ENCODE data around the gene GPR173.

The GPR173 gene

GRCh38 chrX:53004811-53005210, 43.8 kb upstream of the GPR173 start:
- ChIA-PET POLR2A (interaction anchor here (2.5 kb wide), 1 partner anchor 9 kb away, joined by 18 read pairs; no protein-coding TSS in a partner anchor), CTCF (interaction anchor here (0.7 to 1.1 kb wide), 2 partner anchors 10 to 167 kb away, joined by 4 read pairs; no protein-coding TSS in a partner anchor)
- DNase-seq (ENCODE audit: extremely low spot score), result no peak
- TF ChIP-seq PKNOX1 (IDR thresholded peaks at IDR 0.05) (no peak), SP1 (IDR thresholded peaks at IDR 0.05) (no peak), FOXM1 (IDR thresholded peaks at IDR 0.05; ENCODE audit: borderline replicate concordance) (no peak), ARNT (IDR thresholded peaks at IDR 0.05) (no peak), LEF1 (IDR thresholded peaks at IDR 0.05; ENCODE audit: borderline replicate concordance) (no peak), FOXA1 (IDR thresholded peaks at IDR 0.05) (no peak), SUZ12 (IDR thresholded peaks at IDR 0.05) (no peak), L3MBTL2 (conservative IDR thresholded peaks at IDR 0.05) (no peak), TARDBP (IDR thresholded peaks at IDR 0.05) (no peak), BHLHE40 (IDR thresholded peaks at IDR 0.05; ENCODE audit: borderline replicate concordance) (no peak), ELF4 (IDR thresholded peaks at IDR 0.05) (no peak), HDGF (IDR thresholded peaks at IDR 0.05; ENCODE audit: borderline replicate concordance) (no peak), CTBP1 (IDR thresholded peaks at IDR 0.05; ENCODE audit: borderline replicate concordance) (no peak), ZNF384 (IDR thresholded peaks at IDR 0.05) (no peak)

- no peak for DNase-seq (ENCODE audit: extremely low spot score)
- ChIA-PET POLR2A (interaction anchor here (2.5 kb wide), 1 partner anchor 10 kb away, joined by 18 read pairs; no protein-coding TSS in a partner anchor), CTCF (interaction anchor here (0.7 kb wide), 1 partner anchor 166 kb away, joined by 4 read pairs; no protein-coding TSS in a partner anchor)
- no peak for TF ChIP-seq FOXK2 (IDR thresholded peaks at IDR 0.05)
- no peak for TF ChIP-seq SP1 (IDR thresholded peaks at IDR 0.05)
- TF ChIP-seq LEF1 (IDR thresholded peaks at IDR 0.05; ENCODE audit: borderline replicate concordance), result no peak
- TF ChIP-seq CTBP1 (IDR thresholded peaks at IDR 0.05; ENCODE audit: borderline replicate concordance), result no peak
- TF ChIP-seq NFRKB (IDR thresholded peaks at IDR 0.05), result no peak
- no peak for TF ChIP-seq FOXA1 (IDR thresholded peaks at IDR 0.05)
- no peak for TF ChIP-seq ARNT (IDR thresholded peaks at IDR 0.05)
- TF ChIP-seq ELF4 (IDR thresholded peaks at IDR 0.05), result no peak
These were observed 43.3 kb upstream of the GPR173 start for GRCh38 chrX:53005327-53005726.

GRCh38 chrX:53009032-53009431, 39.6 kb upstream of the GPR173 start:
- CTCF ChIA-PET, result no interaction called here
- no peak for DNase-seq (ENCODE audit: extremely low spot score)
- POLR2A ChIA-PET, result no interaction called here
- TF ChIP-seq PKNOX1 (IDR thresholded peaks at IDR 0.05) (no peak), SP1 (IDR thresholded peaks at IDR 0.05) (no peak), FOXA1 (IDR thresholded peaks at IDR 0.05) (no peak), ZNF384 (IDR thresholded peaks at IDR 0.05) (no peak), HDGF (IDR thresholded peaks at IDR 0.05; ENCODE audit: borderline replicate concordance) (no peak), CTBP1 (IDR thresholded peaks at IDR 0.05; ENCODE audit: borderline replicate concordance) (no peak), FOXM1 (IDR thresholded peaks at IDR 0.05; ENCODE audit: borderline replicate concordance) (no peak), L3MBTL2 (conservative IDR thresholded peaks at IDR 0.05) (no peak), ELF4 (IDR thresholded peaks at IDR 0.05) (no peak), BHLHE40 (IDR thresholded peaks at IDR 0.05; ENCODE audit: borderline replicate concordance) (no peak), NFRKB (IDR thresholded peaks at IDR 0.05) (no peak), FOXK2 (IDR thresholded peaks at IDR 0.05) (no peak), ARNT (IDR thresholded peaks at IDR 0.05) (no peak), TARDBP (IDR thresholded peaks at IDR 0.05) (no peak), LEF1 (IDR thresholded peaks at IDR 0.05; ENCODE audit: borderline replicate concordance) (no peak), SUZ12 (IDR thresholded peaks at IDR 0.05) (no peak)

GRCh38 chrX:53013291-53013690, 35.3 kb upstream of the GPR173 start:
- TF ChIP-seq ELF4 (IDR thresholded peaks at IDR 0.05) (no peak), CTBP1 (IDR thresholded peaks at IDR 0.05; ENCODE audit: borderline replicate concordance) (no peak), L3MBTL2 (conservative IDR thresholded peaks at IDR 0.05) (no peak), PKNOX1 (IDR thresholded peaks at IDR 0.05) (no peak), ZNF384 (IDR thresholded peaks at IDR 0.05) (no peak), TARDBP (IDR thresholded peaks at IDR 0.05) (no peak), LEF1 (IDR thresholded peaks at IDR 0.05; ENCODE audit: borderline replicate concordance) (no peak), ARNT (IDR thresholded peaks at IDR 0.05) (no peak), NFRKB (IDR thresholded peaks at IDR 0.05) (no peak), FOXM1 (IDR thresholded peaks at IDR 0.05; ENCODE audit: borderline replicate concordance) (no peak), BHLHE40 (IDR thresholded peaks at IDR 0.05; ENCODE audit: borderline replicate concordance) (no peak)
- DNase-seq (ENCODE audit: extremely low spot score), result no peak
- ChIA-PET POLR2A (no interaction called here), CTCF (no interaction called here)

GRCh38 chrX:53018627-53019026, 30.0 kb upstream of the GPR173 start:
- no peak for DNase-seq (ENCODE audit: extremely low spot score)
- TF ChIP-seq FOXM1 (IDR thresholded peaks at IDR 0.05; ENCODE audit: borderline replicate concordance), result no peak
- TF ChIP-seq LEF1 (IDR thresholded peaks at IDR 0.05; ENCODE audit: borderline replicate concordance), result no peak
- TF ChIP-seq TARDBP (IDR thresholded peaks at IDR 0.05), result no peak
- TF ChIP-seq FOXK2 (IDR thresholded peaks at IDR 0.05), result no peak
- no peak for TF ChIP-seq ELF4 (IDR thresholded peaks at IDR 0.05)
- TF ChIP-seq FOXA1 (IDR thresholded peaks at IDR 0.05), result no peak
- TF ChIP-seq L3MBTL2 (conservative IDR thresholded peaks at IDR 0.05), result no peak
- no peak for TF ChIP-seq PKNOX1 (IDR thresholded peaks at IDR 0.05)
- TF ChIP-seq CTBP1 (IDR thresholded peaks at IDR 0.05; ENCODE audit: borderline replicate concordance), result no peak
- TF ChIP-seq NFRKB (IDR thresholded peaks at IDR 0.05), result no peak
- no peak for TF ChIP-seq BHLHE40 (IDR thresholded peaks at IDR 0.05; ENCODE audit: borderline replicate concordance)
- no peak for TF ChIP-seq ZNF384 (IDR thresholded peaks at IDR 0.05)
- TF ChIP-seq SUZ12 (IDR thresholded peaks at IDR 0.05), result no peak
- no peak for TF ChIP-seq HDGF (IDR thresholded peaks at IDR 0.05; ENCODE audit: borderline replicate concordance)
- no peak for TF ChIP-seq SP1 (IDR thresholded peaks at IDR 0.05)
- TF ChIP-seq ARNT (IDR thresholded peaks at IDR 0.05), result no peak
- ChIA-PET POLR2A (no interaction called here), CTCF (interaction anchor here (0.6 kb wide), 1 partner anchor 40 kb away, joined by 3 read pairs; no protein-coding TSS in a partner anchor)
